Measurements from ENCODE around the gene PLCG1. TPM values are rescaled to one million over a fixed set of nuclear protein-coding genes. Genes with fewer than 3 reads are reported as not detected.
A peak's percentile ranks its signal among the peaks of the same experiment; 100 is the strongest.
"Not testable (repeated sequence)": the region's sequence is repeated elsewhere in the genome, so short reads cannot be mapped to it uniquely, and the experiment has no call there.

Gene PLCG1
- total RNA-seq, 4 donors from 2014 or later: 93.0 to 357 (median 191) TPM

DNA sequence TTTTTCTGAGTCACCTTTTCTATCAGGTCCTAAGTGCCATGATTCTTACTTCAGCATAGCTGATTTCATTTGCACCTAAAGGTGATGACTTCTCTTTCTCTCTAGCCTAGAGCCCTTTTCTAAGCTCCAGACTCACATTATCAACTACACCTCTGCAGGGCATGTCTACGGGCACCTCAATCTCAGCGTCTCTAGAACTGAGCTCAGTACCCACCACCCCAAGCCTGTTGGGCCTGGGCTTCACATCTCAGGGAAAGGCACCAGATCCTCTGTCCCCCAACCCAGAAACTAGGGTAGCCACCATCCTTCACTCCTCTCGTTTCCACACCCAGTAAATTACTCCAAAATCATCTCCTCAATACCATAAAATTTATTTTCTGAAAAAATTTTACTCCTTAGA is 10.6 kb upstream of the PLCG1 start:
- H3K9me3 ChIP-seq: no peaks in the 10 kb centered on the region
- no peak overlapping the region for H3K27ac ChIP-seq
- peaks cover 0 to 38% (median 0%) of the 10 kb centered on the region in 3 donors for H3K36me3 ChIP-seq
- H3K4me1 ChIP-seq: peaks cover 0 to 8% (median 0%) of the 10 kb centered on the region in 4 donors
- TF ChIP-seq POLR2A (IDR thresholded peaks at IDR 0.05): no peak
- TF ChIP-seq CTCF (IDR thresholded peaks at IDR 0.05): no peak
- DNase-seq: no peak
- no peaks in the 10 kb centered on the region for H3K27me3 ChIP-seq
- no peak overlapping the region for H3K4me3 ChIP-seq

GRCh38 chr20:41128317-41128716 is 9.0 kb upstream of the PLCG1 start:
- not testable (repeated sequence) for H3K4me1 ChIP-seq, H3K4me3 ChIP-seq, DNase-seq, H3K27me3 ChIP-seq, H3K27ac ChIP-seq, H3K9me3 ChIP-seq
- peaks cover 0 to 22% (median 0%) of the 10 kb centered on the region in 3 donors for H3K36me3 ChIP-seq

- Histone ChIP-seq H3K27me3 (no peaks in the 10 kb centered on the region), H3K36me3 (no peaks in the 10 kb centered on the region), H3K27ac (no peak overlapping the region), H3K4me1 (peaks cover 0 to 9% (median 2%) of the 10 kb centered on the region in 4 donors), H3K9me3 (no peaks in the 10 kb centered on the region), H3K4me3 (no peak overlapping the region)
- TF ChIP-seq POLR2A (IDR thresholded peaks at IDR 0.05): no peak
- no peak for TF ChIP-seq CTCF (IDR thresholded peaks at IDR 0.05)
- DNase-seq: no peak
These were observed 5.6 kb upstream of the PLCG1 start for GRCh38 chr20:41131594-41132387.

- not testable (repeated sequence) for H3K4me3 ChIP-seq, DNase-seq, H3K27ac ChIP-seq, H3K36me3 ChIP-seq, H3K9me3 ChIP-seq, H3K4me1 ChIP-seq, H3K27me3 ChIP-seq
These were observed 5.0 kb upstream of the PLCG1 start for GRCh38 chr20:41132388-41132775.

DNA sequence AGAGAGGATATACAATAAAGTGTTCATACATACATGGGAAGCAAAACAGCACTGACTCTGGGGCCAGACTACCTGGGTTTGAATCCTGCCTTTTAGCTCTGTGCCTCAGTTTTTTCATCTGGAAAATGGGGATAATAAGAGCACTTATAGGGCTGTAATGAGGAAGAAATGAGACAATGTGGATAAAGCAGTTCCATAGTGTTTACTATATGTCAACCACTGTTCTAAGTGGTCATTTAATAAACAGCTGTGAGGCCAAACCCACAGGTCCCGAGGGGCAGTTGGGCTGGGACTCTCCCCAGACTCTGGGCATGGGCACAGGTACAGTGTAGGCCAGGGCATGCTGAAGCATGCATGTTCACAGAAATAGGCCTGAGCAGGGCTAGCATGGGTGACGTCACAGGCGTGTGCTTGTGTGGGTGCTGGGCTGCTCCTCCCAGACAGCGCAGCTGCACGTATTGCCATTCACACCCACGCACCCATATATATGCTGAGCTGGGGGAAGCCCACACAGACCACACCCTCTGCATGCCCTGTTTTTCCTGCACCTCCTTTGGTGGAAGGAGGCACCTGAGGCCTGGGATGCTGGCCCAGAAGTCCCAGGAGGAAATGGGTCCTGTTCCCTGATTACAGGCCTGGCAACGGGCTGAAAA is 3.5 kb upstream of the PLCG1 start:
- Histone ChIP-seq H3K9me3 (no peaks in the 10 kb centered on the region), H3K4me3 (no peak overlapping the region), H3K36me3 (no peaks in the 10 kb centered on the region), H3K4me1 (peaks cover 0 to 11% (median 4%) of the 10 kb centered on the region in 4 donors), H3K27ac (no peak overlapping the region), H3K27me3 (no peaks in the 10 kb centered on the region)
- peak in 1 of 3 donors; percentile 33 for DNase-seq
- TF ChIP-seq POLR2A (IDR thresholded peaks at IDR 0.05) (no peak), CTCF (IDR thresholded peaks at IDR 0.05) (no peak)

DNA sequence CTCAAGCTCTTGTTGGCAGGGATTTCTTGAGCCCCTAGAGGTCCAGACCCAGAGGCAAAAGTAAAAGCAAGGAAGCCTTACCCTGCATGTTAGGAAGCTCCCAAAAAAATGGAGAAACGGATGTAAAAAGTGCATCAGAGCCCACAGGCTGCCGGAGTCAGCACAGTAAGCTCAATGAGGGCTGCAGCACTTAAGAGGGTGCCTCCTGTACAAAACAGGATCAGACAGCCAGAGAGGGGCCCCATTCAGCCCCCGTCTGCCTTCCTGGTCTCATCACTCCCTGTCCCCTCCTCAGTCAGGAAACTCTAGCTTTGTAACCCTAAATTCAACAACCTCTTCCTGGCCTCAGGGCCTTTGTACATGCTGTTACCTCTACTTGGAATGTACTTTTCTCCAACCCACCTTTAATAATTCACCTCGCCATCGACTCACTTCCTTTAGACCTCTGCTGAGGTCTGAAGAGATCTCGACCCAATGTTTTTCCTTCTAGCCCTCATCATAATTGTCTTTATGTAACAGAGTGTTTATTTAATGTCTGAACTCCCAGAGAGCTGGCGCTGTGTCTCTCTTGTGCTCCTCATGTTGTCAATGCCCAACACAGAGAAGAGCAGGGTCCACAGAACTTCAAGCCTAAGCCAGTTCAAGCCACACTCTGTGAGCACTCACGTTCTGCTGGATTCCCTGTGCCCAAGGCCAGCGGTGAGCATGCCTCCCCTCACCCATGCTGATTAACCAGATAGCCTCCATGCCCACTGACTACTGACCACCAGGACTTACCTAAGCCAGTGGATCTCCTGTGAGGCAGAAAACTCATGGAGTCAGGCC is 2.8 kb upstream of the PLCG1 start:
- no peaks in the 10 kb centered on the region for H3K27me3 ChIP-seq
- peaks cover 0 to 19% (median 4%) of the 10 kb centered on the region in 4 donors for H3K4me1 ChIP-seq
- DNase-seq: no peak
- TF ChIP-seq POLR2A (IDR thresholded peaks at IDR 0.05) (no peak), CTCF (IDR thresholded peaks at IDR 0.05) (no peak)
- no peak overlapping the region for H3K4me3 ChIP-seq
- H3K27ac ChIP-seq: no peak overlapping the region
- no peaks in the 10 kb centered on the region for H3K9me3 ChIP-seq
- H3K36me3 ChIP-seq: no peaks in the 10 kb centered on the region
